ENCODE measurements around the gene SPINK5. TPM values are rescaled to one million over a fixed set of nuclear protein-coding genes. Genes with fewer than 3 reads are reported as not detected.
"Not testable (repeated sequence)": the region's sequence is repeated elsewhere in the genome, so short reads cannot be mapped to it uniquely, and the experiment has no call there.

The SPINK5 gene, protein sequence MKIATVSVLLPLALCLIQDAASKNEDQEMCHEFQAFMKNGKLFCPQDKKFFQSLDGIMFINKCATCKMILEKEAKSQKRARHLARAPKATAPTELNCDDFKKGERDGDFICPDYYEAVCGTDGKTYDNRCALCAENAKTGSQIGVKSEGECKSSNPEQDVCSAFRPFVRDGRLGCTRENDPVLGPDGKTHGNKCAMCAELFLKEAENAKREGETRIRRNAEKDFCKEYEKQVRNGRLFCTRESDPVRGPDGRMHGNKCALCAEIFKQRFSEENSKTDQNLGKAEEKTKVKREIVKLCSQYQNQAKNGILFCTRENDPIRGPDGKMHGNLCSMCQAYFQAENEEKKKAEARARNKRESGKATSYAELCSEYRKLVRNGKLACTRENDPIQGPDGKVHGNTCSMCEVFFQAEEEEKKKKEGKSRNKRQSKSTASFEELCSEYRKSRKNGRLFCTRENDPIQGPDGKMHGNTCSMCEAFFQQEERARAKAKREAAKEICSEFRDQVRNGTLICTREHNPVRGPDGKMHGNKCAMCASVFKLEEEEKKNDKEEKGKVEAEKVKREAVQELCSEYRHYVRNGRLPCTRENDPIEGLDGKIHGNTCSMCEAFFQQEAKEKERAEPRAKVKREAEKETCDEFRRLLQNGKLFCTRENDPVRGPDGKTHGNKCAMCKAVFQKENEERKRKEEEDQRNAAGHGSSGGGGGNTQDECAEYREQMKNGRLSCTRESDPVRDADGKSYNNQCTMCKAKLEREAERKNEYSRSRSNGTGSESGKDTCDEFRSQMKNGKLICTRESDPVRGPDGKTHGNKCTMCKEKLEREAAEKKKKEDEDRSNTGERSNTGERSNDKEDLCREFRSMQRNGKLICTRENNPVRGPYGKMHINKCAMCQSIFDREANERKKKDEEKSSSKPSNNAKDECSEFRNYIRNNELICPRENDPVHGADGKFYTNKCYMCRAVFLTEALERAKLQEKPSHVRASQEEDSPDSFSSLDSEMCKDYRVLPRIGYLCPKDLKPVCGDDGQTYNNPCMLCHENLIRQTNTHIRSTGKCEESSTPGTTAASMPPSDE
- not detected for polyA plus RNA-seq (2013, experiment 1 of 2; ENCODE audit: insufficient read length)
- polyA plus RNA-seq (2013, experiment 2 of 2; ENCODE audit: insufficient read length): not detected

DNA sequence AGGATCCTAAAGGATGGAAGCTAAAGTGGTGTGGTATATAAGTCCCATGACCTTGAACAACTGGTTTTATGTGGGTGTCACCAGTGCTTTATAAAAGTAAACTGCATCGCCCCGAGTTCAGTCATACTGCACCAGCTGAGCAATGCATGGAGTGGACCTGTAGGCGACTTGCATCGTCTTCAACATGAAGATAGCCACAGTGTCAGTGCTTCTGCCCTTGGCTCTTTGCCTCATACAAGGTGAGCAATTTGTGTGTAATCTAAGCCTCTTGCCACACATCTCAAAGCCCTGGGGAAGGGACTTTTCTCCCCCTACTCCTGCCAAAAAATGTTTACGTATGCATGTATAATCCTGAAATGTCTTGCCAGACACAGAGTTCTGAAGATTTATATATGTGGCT, at the start of gene SPINK5:
Gene SPINK5, plus strand, starts transcription at position 120 of the 400 bp plus-strand sequence. Its CDS starts 65 bp downstream, at position 185.
- no peak for DNase-seq

DNA sequence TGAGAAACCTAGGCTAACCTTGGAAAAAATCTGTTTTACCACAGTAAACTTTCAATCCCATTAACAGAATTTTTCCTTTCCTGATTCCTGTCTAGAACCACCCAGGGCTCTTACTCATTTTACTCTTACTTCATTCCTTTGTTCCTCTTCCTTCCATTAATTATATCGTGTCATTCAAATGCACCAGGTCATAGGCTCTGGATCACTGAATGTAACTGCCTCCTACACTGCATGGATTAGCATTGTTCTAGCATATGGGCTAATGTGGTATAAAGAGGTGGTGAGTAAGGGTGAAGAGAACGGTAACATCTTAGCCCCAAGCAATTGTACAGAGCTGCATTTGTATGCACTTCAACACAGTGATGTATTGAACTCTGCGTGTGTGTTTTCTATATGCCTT, 49.5 kb upstream of the SPINK5 start:
- no peak for DNase-seq

DNA sequence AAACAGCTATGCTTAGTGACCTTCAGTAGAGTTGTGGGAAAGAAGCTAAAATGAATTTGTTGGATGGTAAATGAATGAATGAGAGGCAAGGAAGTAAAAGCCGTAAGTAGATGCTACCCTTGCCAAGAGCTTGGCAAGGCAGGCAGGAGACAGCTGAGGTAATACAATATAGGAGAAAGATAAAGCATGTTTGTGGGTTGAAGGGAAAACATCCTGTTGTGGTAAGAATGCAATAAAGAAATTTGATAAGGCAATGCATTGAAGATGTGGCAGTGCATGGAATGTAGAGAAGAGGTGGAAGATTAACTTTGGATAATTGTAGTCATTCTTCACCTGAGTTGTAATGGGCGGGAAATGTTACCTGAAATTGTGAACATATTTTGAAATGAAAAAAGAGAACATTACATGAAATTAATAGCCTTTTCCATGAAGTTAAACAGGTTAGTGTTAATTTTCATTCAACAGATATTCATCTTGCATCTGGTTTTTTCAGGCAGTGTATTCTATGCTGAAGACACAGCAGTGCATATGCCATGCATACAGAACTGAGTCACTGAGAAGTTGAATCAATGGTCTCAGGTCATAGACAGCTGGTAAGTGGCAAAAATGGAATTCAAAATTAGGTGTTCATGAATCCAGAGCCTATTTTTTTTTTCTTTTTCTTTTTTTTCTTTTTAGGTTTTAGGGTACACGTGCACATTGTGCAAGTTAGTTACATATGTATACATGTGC, 43.4 kb upstream of the SPINK5 start:
- DNase-seq: no peak

DNA sequence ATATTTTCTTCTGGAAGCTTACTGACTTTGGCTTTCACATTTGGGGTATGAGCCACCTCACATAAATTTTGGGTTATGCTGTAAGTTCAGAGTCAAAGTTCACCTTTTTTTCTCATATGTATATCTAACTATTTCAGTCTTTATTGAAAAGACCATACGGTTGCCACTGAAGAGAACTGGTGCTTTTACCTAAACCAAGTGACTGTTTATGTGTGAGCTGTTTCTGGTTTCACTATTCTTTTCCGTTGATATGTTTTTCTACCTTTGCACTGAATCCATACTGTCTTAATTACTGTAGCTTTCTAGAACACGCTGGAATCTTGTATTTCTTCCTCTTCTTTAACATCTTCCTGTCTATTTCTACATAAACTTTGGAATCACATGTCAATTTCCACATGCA, 36.3 kb upstream of the SPINK5 start:
- DNase-seq: no peak

DNA sequence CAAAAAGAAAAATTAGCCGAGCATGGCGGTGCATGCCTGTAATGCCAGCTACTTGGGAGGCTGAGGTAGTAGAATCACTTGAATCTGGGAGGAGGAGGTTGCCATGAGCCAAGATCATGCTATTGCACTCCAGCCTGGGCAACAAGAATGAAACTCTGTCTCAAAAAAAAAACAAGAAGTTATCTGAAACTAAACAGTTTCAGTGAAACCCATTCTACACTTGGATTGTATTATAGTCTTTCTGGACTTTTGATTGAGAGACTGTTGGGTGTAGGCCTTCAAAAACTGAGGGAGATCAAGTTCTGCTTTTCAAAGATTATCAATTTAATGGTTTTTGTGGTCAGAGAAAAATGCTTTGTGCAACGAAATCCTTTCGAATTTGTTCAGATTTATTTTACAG, 34.6 kb upstream of the SPINK5 start:
- no peak for DNase-seq

DNA sequence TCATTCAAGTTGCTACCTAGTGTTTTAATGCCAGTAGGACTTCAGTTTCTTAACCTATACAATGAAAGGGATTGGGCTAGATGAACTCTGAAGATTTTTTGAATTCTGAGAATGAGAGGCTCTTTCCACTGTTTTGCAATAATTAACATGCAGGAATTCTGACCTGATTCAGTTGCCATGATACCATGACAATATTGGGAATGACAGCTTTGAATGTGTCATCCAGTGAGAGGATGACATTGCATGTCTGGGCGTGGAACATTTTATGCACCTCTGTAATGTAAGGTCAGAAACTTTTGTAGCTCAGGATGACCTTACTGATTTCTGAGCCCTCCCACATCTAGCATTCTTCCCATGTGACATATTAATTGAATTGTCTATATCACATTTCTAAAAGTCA, 30.6 kb upstream of the SPINK5 start:
- DNase-seq: no peak

DNA sequence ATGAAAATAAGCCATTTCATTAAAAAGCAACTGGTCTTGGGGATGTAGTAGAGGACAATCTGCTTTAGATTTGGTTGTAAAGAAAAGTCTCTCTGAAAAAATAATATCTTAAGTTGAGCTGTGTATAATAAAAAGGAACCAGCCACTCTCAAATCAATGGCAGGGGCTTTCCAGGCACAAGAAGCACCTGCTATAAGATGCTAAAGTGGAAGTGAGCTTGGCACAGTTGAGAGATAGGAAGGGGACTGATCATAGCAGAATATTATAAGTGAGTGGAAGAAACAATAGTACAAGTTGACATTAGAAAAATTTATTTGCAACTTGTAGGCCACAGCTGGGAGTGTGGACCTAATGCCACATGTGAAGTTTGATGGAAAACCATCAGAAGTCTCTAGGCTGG, 28.1 kb upstream of the SPINK5 start:
- no peak for DNase-seq

DNA sequence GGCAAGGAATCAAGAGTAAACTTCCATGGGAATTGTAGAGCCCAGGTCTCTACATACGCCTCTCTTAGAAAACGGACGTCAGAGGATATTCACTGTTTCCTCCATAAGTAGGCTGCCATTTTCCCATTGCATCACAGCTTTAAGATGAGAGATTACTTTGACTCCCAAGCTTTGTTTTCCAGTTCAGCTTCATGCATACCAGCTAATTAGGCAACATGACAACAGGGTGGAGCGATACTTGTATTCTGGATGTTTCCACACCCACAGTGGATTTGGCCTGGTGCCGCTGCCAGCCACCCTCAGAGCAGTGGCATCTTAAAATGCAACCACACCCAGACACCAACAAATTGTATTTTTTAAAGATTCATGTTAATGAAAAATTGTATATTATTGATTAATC, 20.9 kb upstream of the SPINK5 start:
- DNase-seq: no peak

DNA sequence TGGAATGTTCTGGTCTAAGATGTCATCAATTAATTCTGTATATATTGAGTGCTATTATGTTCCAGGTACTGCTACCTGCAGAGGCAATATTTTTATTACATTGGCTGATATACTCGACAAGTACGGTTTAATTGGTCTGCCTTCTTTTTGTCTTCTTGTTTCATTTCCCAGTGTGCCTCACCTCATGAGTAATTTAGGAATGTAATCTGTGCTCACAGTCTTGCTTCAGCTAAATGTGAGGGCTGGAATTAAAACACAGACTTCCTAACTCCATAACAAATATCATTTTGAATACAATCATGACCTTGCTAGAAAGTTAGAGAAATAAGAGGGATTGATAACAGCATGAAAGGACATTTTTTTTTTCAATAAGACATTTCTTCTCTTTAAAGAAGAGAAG, 20.1 kb upstream of the SPINK5 start:
- DNase-seq: no peak

DNA sequence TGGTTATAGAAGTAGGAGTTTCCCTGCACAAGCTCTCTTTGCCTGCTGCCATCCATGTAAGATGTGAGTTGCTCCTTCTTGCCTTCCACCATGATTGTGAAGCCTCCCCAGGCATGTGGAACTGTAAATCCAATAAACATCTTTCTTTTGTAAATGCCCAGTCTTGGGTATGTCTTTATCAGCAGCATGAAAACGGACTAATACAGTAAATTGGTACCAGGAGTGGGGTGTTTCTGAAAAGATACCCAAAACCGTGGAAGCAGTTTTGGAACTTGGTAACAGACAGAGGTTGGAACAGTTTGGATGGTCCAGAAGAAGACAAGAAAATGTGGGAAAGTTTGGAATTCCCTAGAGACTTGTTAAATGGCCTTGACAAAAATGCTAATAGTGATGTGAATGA, 8.6 kb upstream of the SPINK5 start:
- not testable (repeated sequence) for DNase-seq

DNA sequence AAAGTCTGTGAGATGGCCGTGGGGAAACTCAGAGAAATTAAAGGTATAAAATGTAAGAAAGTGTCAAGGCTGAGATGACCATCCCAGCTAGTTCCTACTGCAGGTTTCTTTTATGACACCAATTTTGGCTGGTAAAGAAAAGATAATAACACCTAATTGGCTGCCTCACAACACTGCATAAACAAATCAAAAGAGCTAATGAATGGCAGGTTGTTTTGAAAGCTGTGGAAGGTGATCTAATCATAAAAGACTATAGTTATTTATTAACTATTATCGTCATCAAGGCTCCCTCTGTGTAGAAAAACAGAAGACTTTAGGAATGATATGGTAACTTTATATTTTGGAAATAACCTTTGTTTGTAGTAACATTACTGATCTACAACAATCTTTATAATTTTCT, 3.5 kb upstream of the SPINK5 start:
- DNase-seq: no peak

DNA sequence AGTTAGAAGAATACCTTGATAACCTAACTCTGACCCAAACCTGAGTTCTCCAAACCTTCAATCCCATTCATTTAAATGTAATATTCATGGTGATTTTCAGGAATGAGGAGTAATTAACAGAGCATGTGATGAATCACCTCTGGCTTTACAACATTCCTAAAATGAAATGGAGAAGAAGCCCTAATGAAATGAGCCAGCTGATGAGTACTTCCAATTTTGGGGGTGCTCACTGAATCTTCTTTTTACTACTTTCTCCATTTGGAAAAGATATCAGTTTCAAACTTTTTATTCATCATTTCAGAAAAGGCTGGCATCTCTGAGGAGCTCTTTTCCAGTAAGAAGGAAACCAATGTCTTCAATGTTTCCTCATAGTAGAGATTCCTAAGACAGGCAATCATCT, 2.9 kb upstream of the SPINK5 start:
- DNase-seq: no peak

DNA sequence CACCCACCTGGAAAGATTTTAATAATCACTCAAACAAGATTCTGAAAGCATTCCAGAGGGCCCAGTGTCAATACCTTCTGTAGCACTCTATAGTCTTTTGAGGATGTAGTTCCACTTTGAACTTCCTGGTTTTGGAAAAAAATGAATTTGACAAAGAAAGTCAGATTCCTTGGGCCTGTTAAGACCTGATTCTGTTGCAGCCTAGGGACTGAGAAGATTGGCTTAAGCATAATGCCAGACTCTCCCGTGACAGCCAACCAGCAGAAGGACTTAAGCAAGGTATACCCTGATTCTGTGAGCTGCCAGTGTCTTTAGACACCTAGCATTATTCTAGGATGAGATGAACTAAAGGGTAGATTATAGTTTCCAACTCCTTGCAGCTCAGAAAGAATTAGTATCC, 6.8 kb downstream of the SPINK5 start:
- DNase-seq: no peak

DNA sequence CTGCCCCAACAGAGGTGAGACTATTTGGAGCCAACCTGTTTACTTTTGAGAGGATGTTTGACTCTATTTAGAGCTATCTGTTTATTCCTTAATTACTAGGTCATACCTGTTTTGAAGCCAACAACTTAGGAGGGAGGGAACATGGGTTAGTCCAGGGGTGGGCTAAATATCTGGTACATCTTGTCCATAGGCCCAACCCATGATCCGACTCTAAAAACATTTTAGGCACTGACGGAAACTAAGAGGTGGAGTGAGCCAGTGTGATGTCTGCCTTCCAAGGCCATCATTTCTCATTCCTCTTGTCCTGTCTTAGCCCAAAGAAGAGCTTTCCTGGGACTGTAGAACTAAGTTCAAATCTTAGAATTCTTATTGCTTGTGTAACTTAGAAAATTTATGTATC, 8.4 kb downstream of the SPINK5 start:
- no peak for DNase-seq

DNA sequence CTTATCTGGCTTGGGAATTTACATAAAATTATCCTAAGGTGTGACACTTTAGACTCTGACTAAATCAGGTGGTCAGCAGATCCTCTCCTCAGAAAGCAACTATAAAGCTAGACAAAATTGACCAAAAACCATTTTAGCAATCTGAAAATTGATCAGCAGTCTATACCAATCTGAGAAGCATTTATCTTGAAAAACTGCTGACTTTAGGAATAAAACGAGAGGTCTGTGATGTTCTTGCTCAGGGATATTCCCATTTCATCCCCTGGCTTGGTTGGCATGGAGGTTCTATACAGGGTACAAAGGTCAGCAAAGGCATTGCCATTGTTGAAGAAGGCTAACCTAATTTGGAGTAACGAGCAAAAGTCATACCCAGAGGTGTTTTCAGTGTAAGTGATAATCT, 11.7 kb downstream of the SPINK5 start:
- no peak for DNase-seq

DNA sequence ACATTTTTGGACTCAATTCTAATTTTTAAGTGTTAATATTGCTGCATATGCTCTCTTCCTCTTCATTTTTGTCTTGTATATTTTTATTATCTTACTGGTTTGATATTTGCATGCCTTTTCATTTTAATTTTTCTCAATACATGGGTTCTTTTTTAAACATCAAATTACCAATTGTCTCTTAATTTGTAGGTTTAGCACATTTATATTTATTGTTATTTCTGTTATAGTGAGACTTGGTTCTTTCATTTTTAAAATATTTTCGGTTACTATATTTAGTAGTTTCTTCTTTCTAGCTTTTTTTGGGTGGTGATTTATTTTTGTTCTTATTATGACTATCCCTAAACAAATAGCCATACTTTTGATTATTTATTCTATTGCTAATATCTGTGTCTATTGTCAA, 19.4 kb downstream of the SPINK5 start:
- no peak for DNase-seq

DNA sequence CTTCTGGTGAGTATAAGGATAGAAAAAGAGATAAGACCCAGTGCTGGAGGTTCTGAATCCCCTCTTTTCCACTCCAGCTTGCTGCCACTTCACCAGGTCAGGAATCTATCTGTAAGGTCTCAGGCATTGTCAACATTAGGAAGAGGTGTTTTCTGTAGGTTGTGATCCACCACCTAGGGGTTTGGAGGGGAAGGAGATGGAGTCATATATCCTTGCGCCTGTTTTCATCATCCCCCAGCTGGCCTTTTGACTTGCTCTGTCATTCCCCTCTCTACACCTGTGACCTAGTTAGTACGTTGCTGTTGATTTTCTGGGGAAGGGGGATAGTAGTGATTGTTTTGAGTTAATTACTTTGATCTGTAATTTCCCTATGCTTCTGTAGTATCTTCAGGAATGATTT, 20.5 kb downstream of the SPINK5 start:
- no peak for DNase-seq

DNA sequence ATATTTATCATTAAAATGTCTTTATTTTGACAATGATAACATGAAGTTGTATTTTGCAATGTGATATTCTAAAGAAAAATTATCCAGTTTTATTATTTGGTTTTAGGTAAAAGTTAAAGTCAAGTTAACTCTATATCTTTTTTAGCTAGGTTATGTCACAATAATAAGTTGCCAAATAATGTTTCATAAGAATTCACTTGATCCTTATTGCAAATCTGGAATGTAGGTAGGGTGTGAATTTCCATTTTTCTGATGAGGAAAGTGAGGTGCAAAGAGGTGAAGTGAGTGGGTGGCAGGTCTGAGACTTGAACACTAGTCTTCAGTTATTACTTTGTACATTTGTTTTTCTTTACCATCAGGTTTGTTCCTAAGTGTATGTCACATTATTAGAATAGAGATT, 21.5 kb downstream of the SPINK5 start:
- DNase-seq: no peak

DNA sequence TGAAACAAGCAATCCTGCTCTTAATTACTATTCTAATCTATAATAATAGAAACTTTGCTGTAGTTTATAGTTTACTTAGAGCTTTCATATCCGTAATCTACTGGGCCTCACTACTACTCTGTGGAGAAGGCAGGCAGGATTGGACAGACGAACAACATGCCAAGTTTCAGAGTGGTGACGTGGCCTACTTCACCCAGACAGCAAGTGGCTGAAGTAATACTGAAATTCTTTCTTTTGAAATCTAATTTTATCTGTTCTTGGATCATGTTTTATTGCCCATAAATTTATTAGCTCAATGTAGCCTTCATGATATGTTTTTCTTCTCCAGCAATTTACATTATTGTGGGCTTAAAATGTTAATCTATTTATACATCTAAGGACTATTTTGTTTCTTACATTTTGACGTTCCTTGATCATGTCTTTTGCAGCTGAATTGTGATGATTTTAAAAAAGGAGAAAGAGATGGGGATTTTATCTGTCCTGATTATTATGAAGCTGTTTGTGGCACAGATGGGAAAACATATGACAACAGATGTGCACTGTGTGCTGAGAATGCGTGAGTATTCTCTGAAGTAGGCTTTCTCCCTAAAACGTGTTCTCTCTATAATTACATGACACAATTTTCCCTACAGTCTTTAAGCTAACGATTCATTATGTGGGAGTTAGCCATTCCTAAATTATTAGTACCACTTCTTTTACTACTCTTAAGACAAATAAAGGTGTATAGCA, 22.4 kb downstream of the SPINK5 start:
- no peak for DNase-seq

DNA sequence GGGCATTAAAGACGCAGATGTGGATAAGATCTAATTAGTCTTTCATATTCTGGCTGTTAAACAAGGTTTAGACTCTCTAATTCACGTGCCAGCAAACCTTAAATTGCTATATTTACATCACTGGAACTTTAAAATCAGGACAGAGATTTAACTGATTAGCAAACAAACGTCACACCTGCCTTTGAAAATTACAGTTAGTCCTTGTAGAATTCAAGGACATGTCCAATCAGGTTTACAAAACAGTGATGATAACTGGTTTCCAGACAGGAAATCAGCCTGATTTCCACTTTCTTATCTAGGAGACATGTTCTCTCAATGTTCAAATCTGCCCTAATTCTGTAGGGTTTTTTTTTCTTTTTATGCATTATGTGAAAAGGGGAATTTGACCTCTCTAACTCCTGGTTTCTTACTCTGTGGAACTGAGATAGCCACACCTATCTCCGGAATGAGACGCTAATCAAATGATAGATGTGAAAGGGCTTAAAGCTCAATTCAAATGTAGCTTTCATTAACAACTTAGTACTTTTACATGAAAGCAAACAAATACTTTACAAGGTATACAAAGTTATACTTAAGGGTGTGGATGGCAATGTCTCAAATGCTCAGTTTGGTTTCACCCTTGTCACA, 26.5 kb downstream of the SPINK5 start:
- no peak for DNase-seq

DNA sequence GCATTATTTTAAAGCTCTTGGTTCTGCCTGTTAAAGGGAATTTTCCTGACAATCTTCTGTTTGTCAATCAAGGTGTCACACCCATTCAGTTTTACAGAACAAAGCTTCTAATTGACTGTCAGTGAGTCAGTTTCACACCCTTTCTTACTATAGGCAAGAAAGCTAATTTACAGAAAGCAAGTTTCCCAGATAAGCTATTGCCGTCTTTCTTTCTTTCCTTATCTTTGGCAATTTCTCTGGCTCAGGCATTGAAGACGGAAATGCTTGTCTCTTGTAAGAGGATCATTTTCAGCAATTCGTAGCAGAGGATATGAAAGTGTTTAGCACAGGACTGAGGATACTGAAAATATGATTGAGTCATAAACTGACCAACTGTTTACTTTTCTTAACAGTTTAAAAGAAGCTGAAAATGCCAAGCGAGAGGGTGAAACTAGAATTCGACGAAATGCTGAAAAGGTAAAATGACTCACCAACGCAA, 27.0 kb downstream of the SPINK5 start:
- no peak for DNase-seq

Measured in fibroblast of skin of abdomen (primary cell).